HT-29 (cell line): ENCODE measurements around the gene SRGAP3. TPM values are rescaled to one million over a fixed set of nuclear protein-coding genes. Genes with fewer than 3 reads are reported as not detected.

Experiments used
- DNase-seq: peaks from one replicate; pipeline ENCODE4 v3.0.0-alpha.2; 2015; ENCODE audit warnings: low spot score
- total RNA-seq: library from RNA; depleted of rRNA; stranded (reverse); fragments of >200 nt; shearing (Covaris generic); gene quantifications from 2 replicates; pipeline ENCODE4 v1.2.3, GENCODE V29; 2014

The SRGAP3 gene
- total RNA-seq, 1 experiment from 2014 or later: 0.20 TPM

DNA sequence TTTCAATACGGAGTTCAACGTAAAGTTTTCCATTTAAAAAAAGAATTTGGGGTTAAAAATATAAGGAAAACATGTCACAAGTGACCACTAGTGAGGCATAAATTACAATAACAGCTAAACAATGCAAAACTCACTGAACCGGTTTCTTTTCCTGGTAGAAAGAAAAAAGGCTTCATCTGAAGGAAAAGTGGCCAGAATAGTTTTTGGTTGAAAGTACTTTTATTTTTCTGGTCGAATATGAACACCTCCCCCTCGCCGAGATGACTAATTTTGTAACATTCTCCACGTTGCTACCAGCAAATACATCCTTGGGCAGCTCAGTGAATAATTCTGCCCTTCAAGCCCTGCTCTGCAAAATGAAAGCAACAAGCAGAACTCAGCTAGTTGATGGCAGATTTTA, 3.9 kb upstream of the SRGAP3 start:
- no peak for DNase-seq

DNA sequence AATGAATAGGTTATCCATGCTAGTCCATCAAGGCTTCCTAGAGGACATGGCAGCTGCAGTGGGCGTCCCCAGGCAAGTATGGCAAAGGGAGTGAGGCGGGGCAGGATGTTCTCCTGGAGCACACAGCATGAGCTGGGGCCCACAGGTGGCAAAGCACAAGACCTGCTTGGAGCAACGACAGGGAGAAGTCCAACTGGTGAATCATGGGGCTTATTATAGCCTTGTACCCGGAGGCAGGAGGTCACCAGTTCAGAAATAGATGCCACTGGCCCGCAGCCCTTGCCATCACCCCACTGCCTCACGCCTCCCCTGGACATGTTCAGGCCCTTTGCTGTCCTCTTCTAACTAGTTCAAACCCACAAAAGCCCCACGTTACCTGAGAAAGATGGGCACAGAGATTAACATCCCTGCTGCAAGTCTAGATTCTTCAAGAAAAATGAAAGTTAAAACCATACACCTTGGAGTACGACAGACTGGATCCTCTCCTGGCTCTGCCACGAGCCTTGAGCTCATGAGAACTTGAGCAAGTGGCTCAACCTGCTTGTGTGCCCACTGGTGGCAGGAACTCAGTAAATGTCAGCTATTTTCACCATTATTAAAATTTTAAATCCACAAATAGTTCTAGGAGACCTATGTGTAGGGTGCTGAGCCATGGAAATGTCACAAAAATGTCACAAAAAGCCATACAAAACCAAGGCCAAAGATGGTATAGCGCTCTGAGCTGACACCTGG, 1.8 kb upstream of the SRGAP3 start:
- no peak for DNase-seq

DNA sequence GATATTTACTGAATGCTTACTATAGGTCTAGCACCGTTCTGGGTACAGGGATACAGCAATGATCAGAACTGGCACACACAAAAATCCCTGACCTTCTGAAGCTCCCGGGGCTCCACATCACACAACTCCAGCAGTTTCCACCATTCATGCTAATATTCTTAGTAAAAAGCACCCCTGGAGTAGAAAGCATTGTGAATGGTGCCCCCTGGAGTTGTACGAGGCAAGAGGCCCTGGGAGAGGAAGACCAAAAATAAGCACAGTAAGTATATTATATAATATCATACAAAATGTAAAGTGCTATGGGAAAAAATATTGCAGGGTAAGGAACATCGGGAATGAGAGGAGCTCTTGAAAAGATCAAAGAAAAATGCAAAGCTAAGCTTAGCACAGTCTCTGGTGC, 790 bp upstream of the SRGAP3 start:
- no peak for DNase-seq

DNA sequence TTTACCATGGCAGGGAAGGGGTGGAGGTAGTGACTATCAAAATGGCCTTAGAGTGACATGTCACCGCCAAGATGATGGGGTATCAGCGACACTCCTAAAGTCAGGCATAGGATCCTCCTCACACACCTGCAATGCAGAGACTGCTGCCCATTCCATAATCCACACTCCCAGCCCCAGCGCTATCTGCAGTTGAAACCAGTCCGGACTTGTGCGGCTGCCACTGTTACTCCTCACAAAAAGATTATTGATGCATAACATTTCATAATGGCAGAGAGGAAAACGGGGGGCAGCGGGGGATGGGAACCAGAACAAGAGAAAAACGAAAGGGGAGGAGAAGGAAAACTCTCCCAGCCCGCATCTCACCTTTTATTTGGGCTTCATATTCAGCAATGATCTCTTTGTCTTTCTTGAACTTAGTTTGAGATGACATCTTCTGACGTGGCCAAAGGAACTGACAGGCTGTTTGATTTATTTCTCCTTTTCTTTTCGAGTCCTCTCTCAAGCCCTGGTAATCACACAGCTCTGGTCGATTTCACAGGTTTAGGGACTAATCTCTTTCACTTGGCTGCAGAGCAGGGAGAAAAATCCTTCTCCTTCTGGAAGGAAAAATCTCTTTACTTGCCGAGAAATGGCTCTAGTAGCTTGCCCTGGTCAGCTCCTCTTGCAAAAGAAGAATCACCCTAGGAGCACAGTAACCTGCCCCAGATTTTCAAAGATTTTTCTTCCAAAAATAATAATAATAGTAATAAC, 749 bp downstream of the SRGAP3 start:
- DNase-seq: no peak

DNA sequence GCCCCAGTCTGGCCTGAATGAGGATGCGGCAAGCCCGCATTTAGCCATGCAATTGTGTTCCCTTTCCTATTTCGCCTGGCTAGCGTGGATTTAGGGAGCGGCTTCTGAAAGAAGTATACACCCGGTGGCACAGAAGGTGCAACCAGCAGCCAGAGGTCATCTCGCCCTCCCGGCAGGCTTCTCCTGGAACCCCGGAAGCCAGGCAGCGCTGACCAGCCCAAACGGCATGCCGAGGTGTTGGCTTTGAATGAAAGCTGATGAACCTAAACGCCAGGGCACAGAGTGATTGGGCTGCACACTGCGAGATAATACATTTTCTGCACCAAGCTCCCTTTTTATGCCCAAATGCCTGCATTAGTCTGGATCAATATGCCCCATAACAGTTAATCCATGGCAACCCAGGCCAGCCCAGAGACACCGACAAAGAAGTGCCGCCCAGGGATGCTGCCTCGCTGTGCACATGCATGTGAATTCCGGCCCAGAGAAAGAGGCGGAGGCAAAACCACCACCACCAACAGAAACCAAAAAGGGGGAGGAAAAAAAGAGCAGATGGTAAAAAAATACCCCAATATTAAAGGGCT, 1.4 kb downstream of the SRGAP3 start:
- DNase-seq: no peak

DNA sequence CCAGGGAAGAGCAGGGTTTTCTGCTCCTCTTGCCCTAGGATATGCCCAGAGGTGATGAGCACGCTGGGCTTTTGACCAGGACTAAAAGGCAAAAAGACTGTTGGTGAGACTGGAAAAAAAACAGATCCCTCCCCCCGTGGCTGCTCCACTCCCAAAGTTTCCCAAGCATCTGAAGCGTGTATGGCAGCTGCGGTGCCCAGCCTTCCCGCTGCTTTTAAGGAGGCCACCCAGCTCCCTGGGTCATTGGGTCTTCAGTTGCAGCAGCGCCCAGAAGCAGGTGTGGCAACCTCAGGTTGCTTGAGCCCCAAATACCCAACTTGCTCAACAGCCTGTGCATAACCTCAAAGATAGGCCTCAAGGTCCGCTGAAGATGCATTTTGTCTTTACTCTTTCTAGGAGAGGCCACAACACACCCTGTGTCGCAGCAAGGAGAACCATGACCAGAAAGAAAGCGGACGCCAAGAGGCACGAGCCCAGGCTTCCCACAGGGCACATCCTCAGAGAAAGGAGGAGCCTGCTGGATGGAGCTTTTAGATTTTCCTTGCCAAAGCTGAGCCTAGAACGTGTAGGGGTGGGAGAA, 2.0 kb downstream of the SRGAP3 start:
- no peak for DNase-seq

DNA sequence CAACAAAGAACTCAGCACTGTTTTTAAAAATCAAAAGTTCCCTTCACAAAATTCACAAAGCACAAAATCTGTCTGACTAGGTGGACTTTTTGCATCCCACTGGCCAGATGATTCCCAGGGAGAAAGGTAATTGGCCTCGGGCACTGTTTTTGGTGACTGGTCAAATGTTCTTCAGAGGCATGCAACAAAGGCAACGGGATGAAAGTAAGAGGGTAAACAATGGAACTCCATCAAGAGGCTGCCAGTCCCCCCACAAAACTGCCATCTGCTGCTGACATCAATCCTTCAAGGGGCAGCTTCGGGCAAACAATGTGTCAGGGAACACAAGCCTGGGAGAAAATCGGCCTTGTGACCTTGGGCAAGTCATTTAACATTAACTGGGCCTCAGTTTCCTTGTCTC, 3.3 kb downstream of the SRGAP3 start:
- no peak for DNase-seq

DNA sequence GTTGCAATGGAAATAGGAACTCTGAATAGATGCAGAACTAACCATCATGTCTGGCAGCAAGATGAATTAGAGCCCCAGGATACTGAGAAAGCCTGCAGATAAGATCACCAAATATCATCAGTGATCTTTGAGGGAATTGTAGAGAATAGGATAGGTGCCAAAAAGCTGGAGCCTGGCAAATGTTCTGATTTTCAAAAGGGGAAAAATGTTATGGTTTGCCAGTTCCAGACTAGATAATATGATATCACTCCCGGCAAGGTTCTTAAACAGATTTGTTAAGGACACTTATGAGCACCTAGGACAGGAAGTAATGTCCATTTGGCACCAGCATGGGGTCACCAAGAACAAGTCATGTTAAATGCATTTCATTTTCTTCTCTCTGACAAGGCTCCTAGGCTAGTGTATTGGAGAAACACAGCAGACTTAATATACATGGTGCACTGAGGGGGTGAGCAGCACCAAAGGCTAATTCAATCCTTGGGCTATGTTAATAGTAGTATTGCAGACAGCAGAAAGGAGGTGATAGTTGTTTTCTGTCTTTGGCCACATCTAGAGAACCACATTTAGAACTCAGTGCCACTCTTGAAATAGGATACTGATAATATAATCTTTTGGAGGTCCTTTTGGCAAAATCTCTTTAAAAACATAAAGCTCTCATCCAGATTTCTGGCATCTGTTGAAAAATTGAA, 4.8 kb downstream of the SRGAP3 start:
- no peak for DNase-seq

DNA sequence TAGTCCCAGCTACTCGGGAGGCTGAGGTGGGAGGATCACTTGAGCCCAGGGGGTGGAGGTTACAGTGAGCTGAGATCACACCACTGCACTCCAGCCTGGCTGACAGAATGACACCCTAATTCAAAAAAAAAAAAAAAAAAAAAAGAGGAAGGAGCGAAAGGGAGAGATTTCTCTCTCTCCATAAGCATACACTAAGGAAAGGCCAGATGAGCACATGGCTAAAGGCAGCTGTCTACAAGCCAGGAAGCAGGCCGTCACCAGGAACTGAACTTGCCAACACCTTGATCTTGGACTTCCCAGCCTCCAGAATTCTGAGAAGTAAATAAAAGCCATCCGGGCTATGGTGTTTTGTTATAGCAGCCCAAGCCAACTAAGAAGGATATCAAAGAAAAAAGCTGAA, 7.5 kb downstream of the SRGAP3 start:
- no peak for DNase-seq

DNA sequence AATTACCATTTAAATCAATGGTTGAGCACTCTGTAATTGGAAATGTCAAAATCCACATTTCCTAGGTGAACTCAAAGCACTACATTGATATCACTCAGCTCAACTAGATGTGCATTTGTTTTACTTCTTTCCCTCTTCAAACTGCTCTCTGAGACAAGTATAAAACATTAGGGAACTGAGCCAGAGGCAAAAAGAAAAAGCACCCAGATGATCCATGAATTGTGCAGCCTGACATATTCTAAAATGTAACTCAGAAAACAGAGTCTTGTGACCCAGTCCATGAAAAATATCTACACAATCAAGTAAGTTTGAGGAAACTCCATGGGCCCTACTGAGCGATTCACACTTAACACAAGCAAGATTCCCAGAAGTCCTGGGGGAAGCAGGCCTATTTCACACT, 9.8 kb downstream of the SRGAP3 start:
- no peak for DNase-seq

DNA sequence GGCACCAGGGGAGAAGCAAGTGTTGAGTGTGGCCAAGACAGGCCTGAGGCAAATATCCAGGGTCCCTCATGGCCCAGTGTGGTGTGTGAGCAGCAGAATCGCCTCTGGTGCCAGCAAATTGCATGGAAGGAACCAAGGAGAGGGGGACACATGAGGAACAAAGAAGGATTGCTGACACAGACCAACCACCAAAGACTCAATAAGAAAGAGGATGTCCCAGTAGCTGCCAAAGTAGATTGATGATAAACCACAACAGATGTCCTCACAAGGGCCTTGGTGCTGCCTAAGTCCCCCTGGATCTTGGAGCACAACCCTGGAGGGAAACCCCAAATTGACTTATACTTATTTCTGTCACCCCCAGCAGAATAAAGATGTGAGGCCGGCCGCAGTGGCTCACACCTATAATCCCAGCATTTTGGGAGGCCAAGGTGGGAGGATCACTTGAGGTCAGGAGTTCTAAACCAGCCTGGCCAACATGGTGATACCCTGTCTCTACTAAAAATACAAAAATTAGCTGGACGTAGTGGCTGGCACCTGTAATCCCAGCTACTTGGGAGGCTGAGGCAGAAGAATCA, 10.6 kb downstream of the SRGAP3 start:
- no peak for DNase-seq

DNA sequence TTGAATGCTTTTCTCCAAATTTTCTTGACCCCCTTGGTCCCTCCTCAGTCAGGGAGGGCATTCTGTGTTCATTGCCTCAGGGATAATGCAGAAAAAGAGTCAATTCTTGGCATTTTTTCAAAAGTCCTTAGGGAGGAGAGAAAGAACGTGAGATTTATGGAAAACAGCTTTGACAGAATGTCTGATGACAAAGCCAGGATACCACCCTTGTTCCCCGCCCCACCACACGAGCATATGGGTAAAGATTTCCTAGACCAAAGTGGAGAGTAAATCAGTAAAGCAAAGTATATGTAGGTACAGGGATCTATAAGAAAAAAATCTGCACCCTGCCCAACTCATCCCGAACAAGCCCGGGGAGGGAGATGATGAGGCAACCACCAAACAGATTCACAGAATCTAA, 11.2 kb downstream of the SRGAP3 start:
- DNase-seq: no peak

DNA sequence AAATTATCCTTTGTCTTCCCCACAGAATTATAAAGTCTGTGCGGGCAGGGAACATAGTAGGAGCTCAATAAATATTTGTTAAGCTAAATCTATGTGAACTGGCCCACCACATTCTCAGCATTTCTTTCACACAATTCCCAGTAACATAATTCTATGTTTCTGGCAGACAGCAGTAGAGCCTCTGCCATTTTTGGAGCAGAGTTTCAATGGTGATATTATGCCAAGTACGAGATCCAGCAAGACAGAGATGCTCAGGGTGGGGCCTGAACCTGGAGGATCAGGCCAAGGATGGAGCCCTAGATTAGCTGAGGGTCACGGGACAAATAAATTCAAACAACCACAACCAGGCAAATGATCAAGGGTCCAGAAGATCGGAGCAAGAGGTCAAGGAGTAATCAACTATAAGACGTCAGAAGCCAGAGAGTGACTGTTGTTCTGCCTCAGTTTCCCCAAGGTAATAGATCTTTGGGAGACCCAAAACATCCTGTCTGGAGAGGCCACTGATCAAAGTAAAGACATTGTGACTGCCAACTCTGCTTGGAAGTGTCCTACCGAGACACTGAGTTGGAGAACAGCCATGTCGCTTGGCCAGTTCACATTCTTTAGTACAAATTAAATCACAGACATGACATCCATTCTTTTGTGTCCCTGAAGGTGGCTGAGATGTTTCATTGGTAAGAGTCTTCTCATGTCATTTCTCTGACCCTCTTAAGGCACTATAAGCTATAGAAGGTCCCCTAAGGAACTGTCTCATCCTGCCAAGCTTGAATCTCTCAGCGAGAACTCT, 15.4 kb downstream of the SRGAP3 start:
- DNase-seq: no peak

DNA sequence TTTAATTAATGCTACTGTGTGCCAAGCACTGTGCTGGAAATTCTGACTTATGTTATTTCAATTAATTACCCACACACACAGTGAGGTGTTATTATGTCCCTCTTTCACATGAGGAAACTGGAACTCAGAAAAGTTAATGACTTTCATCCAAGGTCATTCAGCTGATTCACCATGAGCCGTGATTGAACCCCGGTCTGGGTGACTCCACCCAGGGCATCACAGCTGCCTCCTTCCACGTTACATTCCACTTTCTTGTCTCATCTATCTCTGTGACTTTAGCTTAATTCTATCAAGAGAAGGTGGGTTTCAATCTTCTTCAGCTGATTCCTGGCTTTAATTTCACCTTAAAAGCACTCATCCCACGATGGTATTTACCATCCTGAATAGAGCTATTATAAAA, 16.3 kb downstream of the SRGAP3 start:
- no peak for DNase-seq

DNA sequence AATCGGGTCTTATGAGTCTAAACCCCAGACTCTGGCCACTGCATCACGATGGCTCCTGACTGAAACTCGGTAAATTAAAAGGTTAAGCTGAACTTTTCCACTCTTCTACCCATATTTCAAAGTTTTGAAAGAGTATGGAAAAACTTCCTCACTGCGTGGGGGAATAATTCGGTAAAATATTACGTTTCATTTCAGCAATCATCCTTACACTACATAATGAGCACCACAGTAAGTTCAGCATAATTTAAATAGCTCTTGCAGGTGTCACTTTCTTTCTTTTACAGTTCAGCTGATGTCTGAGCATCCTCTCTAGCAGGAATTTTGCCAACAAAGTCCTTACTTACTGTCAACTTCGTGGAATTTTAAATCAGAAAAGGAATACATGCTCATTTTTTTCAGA, 17.5 kb downstream of the SRGAP3 start:
- DNase-seq: no peak

DNA sequence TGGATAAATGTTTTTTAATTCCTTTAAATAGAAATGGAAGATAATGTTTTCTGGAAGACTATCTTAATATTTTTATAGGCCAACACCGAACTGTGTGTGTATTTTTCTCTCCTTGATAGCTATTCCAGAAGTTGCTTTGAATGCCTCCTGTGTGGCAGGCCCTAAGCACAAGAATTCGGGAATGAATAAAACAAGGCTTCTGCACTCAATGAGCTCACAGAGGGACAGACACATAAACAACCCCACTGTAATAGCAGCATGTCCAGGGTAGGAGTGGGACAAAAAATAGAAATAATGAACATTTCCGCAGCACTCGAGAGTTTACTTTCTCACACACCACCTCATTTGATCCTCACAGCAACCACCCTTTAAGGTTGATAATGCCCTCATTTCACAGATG, 18.0 kb downstream of the SRGAP3 start:
- no peak for DNase-seq

DNA sequence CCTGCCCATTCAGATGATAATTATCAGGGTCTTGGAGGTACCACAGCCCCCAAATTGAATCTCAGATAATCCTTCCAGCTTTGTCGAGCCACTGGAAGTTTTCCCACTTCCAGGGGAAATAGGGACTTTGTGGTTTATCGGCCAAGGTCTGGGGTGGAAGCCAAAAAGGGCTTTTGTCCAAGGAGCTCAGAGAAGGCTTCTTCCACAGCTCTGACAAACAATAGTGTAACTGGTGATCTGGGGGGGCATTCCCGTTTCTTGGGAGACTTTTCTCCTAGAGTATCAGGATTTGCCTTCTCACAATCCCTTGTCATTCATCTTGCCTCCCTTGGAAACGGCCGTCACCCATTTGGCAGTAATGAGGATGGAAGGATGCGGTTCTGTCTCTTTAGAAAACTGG, 18.4 kb downstream of the SRGAP3 start:
- no peak for DNase-seq

DNA sequence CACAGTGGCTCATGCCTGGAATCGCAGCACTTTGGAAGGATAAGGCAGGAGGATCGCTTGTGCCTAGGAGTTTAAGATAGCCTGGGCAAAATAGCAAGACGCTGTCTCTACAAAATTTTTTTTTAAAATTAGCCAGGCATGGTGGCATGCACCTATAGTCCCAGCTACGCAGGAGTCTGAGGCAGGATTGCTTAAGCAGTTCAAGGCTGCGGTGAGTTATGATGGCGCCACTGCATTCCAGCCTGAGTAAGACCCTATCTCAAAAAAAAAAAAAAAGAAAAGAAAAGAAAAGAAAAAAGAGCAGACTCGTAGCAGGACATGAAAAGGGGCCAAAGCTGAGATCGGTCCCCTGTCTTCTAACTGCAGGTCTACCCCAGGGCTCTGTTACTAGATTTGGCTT, 18.9 kb downstream of the SRGAP3 start:
- no peak for DNase-seq

DNA sequence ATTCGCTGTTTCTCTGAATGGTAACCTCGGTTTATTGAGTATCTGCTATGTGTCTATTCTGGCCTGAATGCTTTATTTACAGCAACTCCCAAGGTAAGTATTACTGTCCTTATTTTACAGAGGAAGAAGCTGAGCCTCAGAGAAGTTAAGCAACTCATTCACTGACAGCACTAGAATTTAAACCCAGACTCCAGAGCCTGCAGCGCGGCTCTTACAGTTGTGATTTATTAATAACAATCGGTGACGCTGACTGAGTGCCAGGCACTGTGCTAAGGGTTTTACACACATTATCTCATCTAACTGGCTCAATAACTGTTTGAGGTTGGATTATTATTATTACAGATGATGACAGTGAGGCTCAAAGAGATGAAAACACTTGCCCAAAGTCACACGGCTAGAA, 19.6 kb downstream of the SRGAP3 start:
- DNase-seq: no peak

DNA sequence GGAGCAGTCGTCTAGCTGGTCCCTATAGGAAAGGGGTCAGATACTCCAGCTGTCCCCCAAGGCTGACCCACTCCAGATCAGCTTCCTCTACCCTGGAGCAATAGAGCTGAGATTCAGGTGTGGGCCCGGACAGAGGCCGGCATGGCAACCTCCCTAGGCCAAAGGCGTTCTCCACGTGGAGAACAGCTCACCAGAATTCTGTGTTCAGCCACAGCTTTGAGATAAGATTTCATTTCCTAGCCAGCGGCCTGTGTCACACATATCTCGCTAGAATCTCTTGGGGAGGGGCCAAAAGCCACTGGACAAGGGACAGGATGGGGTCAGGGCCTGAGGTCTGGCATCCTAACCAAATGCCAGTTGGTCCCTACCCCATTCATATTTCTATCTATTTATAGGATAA, 20.1 kb downstream of the SRGAP3 start:
- DNase-seq: no peak

DNA sequence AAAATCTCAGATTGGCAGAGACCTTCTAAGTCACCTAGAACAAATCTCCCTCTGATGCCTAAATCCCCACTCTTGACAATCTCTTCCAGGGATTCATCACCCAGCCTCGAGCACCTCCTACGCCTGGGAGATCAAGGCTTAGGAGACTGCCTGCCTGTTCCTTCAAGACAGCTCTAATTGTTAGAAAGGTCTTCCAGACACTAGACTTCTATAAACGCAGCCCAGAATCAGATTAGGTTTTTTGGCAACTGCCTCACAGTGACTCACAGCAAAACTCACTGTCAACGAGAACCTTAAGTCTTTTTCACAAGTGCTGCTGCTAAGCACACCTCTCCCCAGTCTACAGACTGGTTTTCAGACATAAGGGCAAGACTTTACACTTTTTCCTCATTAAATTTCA, 23.1 kb downstream of the SRGAP3 start:
- no peak for DNase-seq
